Neural crest cell (in vitro differentiated cells): Measurements from ENCODE around the gene ALG8. TPM values are rescaled to one million over a fixed set of nuclear protein-coding genes. Genes with fewer than 3 reads are reported as not detected.

Source experiments
- DNase-seq: peaks from one replicate; pipeline ENCODE4 v3.0.0; 2021; ENCODE audit warnings: low read depth, mixed read lengths, low spot score
- H3K27ac Mint-ChIP-seq: one replicate; pipeline ENCODE4 v1.8.0; 2021; ENCODE audit warnings: mild to moderate bottlenecking, mixed read lengths; ENCODE audit not compliant: unreplicated experiment
- H3K27me3 Mint-ChIP-seq: 2 replicates; pipeline ENCODE4 v1.8.0; 2021; ENCODE audit warnings: low read depth, mild to moderate bottlenecking, mixed read lengths
- H3K36me3 Mint-ChIP-seq: 2 replicates; pipeline ENCODE4 v1.8.0; 2021; ENCODE audit warnings: low read depth, mild to moderate bottlenecking, mixed read lengths
- H3K4me1 Mint-ChIP-seq: 2 replicates; pipeline ENCODE4 v1.8.0; 2021; ENCODE audit warnings: mixed read lengths
- H3K4me3 Mint-ChIP-seq: one replicate; pipeline ENCODE4 v1.8.0; 2021; ENCODE audit warnings: mild to moderate bottlenecking, mixed read lengths
- H3K9me3 Mint-ChIP-seq: 2 replicates; pipeline ENCODE4 v1.8.0; 2021; ENCODE audit warnings: mixed read lengths
- CTCF ChIP-seq: fragments of 200-600 bp; sonication (generic); conservative IDR thresholded peaks from 2 replicates; pipeline ENCODE4 v1.5.0; 2021; ENCODE audit warnings: antibody characterized with exemption, mild to moderate bottlenecking
- total RNA-seq: library from RNA; stranded (reverse); gene quantifications from 2 replicates; pipeline ENCODE4 v1.2.1, GENCODE V29; 2021

The ALG8 gene
- total RNA-seq, 1 donor from 2014 or later = 79.7 TPM

- no peak for DNase-seq
- H3K36me3 Mint-ChIP-seq = no peaks in the 10 kb centered on the region
- no peaks in the 10 kb centered on the region for H3K9me3 Mint-ChIP-seq
- H3K4me1 Mint-ChIP-seq = no peaks in the 10 kb centered on the region
- no peaks in the 10 kb centered on the region for H3K27me3 Mint-ChIP-seq
- H3K27ac Mint-ChIP-seq = no peak overlapping the region
- no peak overlapping the region for H3K4me3 Mint-ChIP-seq
- no peak for TF ChIP-seq CTCF
Observed at GRCh38 chr11:78163828-78164227, 24.4 kb upstream of the ALG8 start.

GRCh38 chr11:78161962-78162371 lies 22.5 kb upstream of the ALG8 start:
- TF ChIP-seq CTCF = no peak
- Mint-ChIP-seq H3K4me3 (no peak overlapping the region), H3K27me3 (no peaks in the 10 kb centered on the region), H3K27ac (no peak overlapping the region), H3K9me3 (no peaks in the 10 kb centered on the region), H3K4me1 (peaks cover under 1% of the 10 kb centered on the region), H3K36me3 (no peaks in the 10 kb centered on the region)
- DNase-seq = no peak

- Mint-ChIP-seq H3K9me3 (no peaks in the 10 kb centered on the region), H3K27ac (no peak overlapping the region), H3K4me1 (peaks cover 7% of the 10 kb centered on the region), H3K4me3 (no peak overlapping the region), H3K27me3 (no peaks in the 10 kb centered on the region), H3K36me3 (no peaks in the 10 kb centered on the region)
- no peak for DNase-seq
- TF ChIP-seq CTCF = no peak
Observed at GRCh38 chr11:78161346-78161745, 21.9 kb upstream of the ALG8 start.

GRCh38 chr11:78160557-78160956 lies 21.1 kb upstream of the ALG8 start:
- H3K4me3 Mint-ChIP-seq = no peak overlapping the region
- TF ChIP-seq CTCF = no peak
- H3K4me1 Mint-ChIP-seq = peaks cover 10% of the 10 kb centered on the region
- H3K9me3 Mint-ChIP-seq = no peaks in the 10 kb centered on the region
- DNase-seq = no peak
- H3K36me3 Mint-ChIP-seq = no peaks in the 10 kb centered on the region
- H3K27me3 Mint-ChIP-seq = no peaks in the 10 kb centered on the region
- no peak overlapping the region for H3K27ac Mint-ChIP-seq

- Mint-ChIP-seq H3K36me3 (no peaks in the 10 kb centered on the region), H3K27me3 (no peaks in the 10 kb centered on the region), H3K27ac (peak overlapping the region; percentile 8), H3K4me1 (peaks cover 10% of the 10 kb centered on the region), H3K4me3 (no peak overlapping the region), H3K9me3 (no peaks in the 10 kb centered on the region)
- DNase-seq = no peak
- no peak for TF ChIP-seq CTCF
Observed at GRCh38 chr11:78158987-78159652, 19.7 kb upstream of the ALG8 start.
